ENCODE results near the gene SIGLEC15.
"Not testable (repeated sequence)": the region's sequence is repeated elsewhere in the genome, so short reads cannot be mapped to it uniquely, and the experiment has no call there.

The SIGLEC15 gene

DNA sequence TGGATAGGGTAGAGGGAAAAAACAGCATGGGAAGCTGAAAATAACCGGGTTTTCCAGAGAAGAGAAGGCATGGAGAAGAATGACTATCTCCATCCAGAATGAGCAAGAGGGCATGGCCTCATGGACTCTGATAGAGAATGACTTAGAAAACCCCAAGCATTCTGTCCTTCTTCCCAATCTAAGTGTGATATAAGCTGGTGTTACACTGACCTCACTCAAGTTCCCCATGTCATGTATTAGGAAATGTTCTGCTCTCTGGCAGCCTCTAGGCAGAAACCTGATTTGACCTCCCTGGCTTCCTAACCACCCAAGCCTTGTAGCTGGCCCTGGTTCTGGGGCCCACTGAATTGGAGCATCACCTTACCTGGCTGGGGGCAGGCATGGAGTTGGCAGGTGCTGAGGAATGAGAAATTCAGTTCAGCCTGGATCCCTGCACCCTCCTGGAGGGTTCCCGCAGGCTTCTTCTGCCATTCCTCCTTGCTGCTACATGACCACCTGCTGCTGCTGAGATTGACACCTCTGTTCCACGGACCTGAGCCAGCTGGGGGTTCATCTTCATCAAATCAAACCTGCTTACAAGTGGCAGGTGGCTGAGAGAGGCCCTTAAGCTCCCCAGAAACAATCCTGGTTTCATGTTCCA is 5.2 kb upstream of the SIGLEC15 start:
- DNase-seq (ENCODE audit: low spot score), result no peak

DNA sequence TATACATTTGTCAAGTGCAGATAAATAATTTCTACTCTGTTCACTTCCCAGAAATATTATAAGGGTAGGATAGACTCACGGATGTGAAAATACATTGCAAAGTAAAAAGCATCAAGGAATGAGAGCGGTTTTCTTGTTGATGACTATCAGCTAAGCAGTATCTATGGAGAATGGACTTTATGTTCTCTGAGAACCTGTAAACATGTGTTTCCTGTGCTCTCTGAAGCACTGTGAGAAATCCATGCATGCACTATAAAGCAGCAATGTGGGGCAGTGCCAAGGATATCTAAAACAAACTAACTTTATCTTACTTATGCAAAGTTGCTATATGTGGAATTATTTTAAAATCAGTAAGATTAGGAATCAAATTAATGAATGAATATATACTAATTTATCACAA is 4.4 kb upstream of the SIGLEC15 start:
- DNase-seq (ENCODE audit: low spot score), result no peak

GRCh38 chr18:45821711-45822110 is 3.8 kb upstream of the SIGLEC15 start:
- DNase-seq (ENCODE audit: low spot score), result no peak

DNA sequence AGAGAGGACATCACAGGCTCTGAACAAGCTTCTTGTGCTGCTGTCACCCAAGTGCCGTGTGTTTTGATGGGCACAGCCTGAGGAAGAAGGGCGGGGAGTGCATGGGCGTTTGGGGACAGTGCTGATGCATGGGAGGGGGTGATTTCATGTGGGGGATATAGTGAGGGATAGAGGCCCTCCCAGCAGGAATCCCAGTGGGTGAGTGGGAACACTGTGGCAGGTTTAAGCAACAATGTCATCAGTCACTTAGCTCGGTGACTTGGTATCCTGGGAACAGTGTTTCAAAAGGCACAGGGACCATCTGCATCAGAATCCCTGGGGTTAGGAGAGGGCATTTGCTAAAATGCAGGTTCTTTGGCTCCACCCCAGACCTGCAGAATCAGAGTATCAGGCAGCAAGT is 609 bp downstream of the SIGLEC15 start:
- no peak for DNase-seq (ENCODE audit: low spot score)

- not testable (repeated sequence) for DNase-seq (ENCODE audit: low spot score)
Measured at GRCh38 chr18:45826716-45827115, 1.2 kb downstream of the SIGLEC15 start.

DNA sequence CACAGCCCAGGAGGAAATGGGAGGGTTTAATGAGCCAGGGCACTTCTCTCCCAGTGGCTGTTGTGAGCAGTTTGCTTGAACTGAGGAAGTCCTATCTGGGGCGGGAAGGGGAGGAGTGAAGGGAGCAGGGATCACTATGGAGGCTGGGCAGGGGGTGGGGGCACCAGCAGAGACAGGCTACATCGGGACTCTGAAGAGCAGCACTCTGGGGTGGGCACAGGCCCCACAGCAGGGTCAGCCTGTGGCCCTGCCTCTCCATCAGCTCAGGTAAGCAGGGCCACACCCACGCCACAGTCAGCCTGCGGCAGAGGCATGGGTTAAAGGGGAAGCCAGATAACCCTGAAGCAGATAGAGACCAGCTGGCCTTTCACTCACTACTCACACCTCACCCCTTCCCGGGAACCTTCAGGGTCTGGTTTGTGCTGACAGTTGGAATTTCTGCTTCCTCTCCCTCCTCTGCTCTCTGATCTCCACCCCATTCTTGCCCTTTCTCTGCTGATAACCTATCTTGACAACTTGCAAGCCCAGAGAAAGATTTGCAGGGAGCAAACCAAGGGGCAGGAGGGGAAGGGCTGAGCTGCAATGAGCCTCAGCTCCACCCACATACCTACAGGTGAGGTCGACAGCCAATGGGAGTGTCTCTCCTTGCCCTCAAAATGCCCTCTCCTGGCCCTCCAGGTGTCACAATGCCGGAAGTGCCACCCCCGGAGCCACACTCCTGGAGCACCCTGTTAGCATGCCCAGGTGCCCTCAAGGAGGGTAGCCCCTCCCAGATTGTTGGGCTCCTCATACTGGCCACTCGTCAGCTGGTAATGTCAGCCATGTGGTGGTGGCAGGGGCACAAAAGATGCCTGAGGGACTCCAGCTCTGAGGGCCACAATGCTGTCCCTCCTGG is 3.7 kb downstream of the SIGLEC15 start:
- no peak for DNase-seq (ENCODE audit: low spot score)

- no peak for DNase-seq (ENCODE audit: low spot score)
Measured at GRCh38 chr18:45829855-45830254, 4.4 kb downstream of the SIGLEC15 start.

DNA sequence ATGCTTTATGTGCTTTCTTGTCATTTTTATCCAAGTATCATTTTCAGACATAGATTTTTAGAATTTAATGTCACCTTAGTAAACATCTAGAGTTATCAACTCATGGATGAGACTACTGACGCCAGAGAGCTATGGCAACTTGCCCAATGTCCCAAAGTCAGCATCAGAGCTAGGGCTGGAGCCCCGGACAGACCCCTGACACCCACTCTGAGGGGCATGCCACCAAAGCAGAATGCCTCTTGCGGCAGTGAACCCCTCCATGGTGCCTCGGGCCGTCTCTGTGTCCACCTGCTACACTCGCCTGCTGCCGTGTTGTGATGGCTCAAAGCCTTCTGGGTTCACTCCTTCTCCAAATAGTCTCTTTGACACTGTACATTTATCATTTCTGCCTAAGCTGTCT is 5.4 kb downstream of the SIGLEC15 start:
- DNase-seq (ENCODE audit: low spot score), result no peak

DNA sequence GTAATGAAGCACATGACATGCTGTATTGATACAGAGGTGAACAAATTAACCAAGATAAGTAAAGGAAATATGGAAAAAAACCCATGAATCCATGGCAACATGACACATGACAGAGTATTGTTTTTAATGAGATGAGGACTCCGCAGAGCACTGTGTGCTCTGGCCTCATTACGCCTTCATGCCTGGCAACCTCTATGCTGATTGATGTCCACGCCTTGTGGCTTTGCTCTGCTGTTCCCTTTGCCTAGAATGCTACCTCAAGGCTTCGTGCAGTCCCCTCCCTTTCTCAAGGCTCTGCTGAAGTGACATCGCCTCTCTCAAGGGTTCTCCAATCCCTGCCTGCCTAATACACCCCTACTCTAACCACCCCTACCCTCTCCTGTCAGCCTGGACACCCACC is 8.4 kb downstream of the SIGLEC15 start:
- no peak for DNase-seq (ENCODE audit: low spot score)

GRCh38 chr18:45834306-45834705 is 8.8 kb downstream of the SIGLEC15 start:
- DNase-seq (ENCODE audit: low spot score), result peak; percentile 30

DNA sequence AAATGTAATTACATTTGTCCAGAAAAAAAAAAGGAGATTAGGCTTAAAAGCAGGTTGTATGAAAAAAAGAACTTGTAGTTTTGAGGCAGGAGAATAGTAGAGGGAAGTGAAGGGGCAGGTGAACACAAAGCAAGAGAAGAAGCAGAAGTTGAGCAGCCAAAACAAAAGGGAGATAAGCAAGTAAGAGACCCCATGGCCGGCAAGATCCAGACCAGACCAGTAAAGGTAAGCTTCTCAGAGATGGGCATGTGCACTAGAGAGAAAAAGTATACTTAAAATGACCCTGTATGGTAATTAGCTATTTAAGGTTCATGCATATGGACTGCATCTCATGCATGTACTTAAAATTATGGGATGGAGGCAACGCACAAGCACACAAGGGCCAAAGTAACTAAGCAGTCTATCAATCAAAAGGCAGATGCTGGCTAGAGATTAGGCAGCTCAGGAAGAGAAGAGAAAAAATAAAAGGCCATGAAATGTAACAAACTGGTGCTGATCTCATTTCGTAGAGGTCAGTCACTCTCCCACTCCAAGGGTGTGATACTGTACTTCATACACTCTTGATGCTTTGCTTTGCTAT is 9.7 kb downstream of the SIGLEC15 start:
- DNase-seq (ENCODE audit: low spot score), result no peak

- peak; percentile 4 for DNase-seq (ENCODE audit: low spot score)
Measured at GRCh38 chr18:45836242-45837205, 11.0 kb downstream of the SIGLEC15 start.

- DNase-seq (ENCODE audit: low spot score), result no peak
Measured at GRCh38 chr18:45837283-45838070, 12.0 kb downstream of the SIGLEC15 start.

GRCh38 chr18:45838302-45839070 is 13.0 kb downstream of the SIGLEC15 start:
- no peak for DNase-seq (ENCODE audit: low spot score)

DNA sequence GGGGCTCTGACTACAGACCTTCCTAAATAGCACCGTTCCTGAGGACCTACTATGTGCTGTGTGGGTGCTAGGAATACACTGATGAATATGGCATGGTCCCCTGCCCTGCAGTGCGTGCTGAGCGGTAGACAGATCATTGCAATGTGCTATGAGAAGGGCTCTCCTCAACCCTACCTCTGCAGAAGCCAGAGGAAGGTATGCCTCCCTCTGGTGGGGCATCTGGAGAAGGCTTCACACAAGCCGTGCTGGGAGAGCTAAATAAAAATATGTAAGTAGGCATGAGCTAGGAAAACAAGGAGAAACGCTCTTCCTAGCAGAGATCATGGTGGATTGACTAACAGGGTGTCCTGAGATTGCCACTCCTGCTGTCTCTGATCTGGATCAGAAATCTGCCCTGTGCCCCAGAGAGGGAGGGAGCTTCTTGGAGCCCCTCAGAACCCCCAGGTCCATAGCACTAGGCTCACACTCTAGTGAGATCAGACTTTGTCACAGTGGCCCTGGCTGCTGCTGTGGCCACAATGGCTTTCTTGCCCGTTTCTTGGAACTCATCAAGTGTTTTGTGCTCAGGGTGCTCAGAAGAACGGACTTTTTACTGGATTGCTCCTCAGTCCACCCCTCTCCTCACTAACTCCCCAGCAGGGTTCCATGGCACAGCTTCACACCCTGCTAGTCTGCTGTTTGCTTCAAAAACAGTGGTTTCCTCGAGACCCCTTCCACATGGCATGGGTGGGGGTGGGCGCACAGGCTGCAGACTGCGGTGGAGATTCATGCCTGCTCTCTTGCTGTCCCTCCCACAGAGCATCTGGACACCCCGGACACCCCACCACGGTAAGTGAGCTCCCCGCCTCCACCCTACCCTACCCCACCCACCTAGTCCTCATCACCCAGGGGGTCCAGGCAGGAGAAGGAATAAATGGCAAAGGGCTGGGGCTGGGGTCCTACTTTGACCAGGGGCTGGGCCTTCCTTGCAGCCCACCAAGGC is 14.2 kb downstream of the SIGLEC15 start:
- no peak for DNase-seq (ENCODE audit: low spot score)

DNA sequence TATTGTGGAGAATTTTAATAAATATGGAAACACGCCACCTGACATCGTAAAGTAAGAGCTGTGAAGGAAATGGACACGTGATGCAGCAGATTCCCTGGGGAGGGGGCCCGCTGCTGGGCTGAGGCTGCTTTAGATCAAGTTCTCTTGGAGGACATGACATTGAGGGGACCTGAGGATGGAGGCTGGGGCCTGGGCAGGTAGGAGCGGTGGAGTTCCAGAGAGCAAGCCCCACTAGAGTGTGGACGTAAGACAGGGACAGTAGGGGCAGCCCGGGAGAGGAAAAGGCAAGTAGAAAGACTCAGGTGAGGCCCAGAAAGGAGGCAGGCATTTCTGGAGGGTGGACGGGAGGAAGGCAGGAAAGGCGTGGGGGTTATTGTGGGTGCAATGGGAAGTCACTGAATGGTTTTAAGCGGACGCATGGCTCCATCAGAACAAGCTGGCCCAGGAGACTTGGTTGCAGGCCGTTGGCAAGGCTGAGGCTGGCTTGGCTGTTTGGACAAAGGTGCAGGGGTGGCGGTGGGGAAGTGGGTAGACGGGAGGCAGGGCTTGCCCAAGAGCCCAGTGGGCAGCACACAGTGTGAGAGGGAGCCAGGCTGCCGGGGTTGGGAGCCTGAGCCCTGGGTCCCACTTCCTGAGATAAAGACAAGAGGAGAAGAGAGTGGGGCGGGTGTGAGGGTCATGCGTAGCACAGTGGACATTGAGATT is 15.7 kb downstream of the SIGLEC15 start:
- DNase-seq (ENCODE audit: low spot score), result no peak

- no peak for DNase-seq (ENCODE audit: low spot score)
Measured at GRCh38 chr18:45841765-45842442, 16.4 kb downstream of the SIGLEC15 start.

GRCh38 chr18:45843019-45843418 is 17.5 kb downstream of the SIGLEC15 start:
- DNase-seq (ENCODE audit: low spot score), result no peak
